ENCODE data around the gene ROS1. TPM values are rescaled to one million over a fixed set of nuclear protein-coding genes. Genes with fewer than 3 reads are reported as not detected.

Gene ROS1
- total and polyA plus RNA-seq, 5 donors: 0.02 to 0.14 (median 0.06) TPM

- DNase-seq (no peak), ATAC-seq (no peak)
- Histone ChIP-seq H3K4me1 (ENCODE audit: control insufficient read depth, insufficient read depth, low read length) (no peaks in the 10 kb centered on the region), H3K27me3 (ENCODE audit: control insufficient read depth, insufficient read depth) (no peaks in the 10 kb centered on the region), H3K4me3 (ENCODE audit: low read length) (no peak overlapping the region), H3K9me3 (ENCODE audit: control insufficient read depth, low read length) (no peaks in the 10 kb centered on the region), H3K27ac (ENCODE audit: low read length) (no peak overlapping the region)
- WGBS: 75% methylated on average over 3 of the region's 3 CpGs
- intact Hi-C loops (cut with DNase I): no loop called here
Measured at GRCh38 chr6:117309069-117309468, 116.7 kb downstream of the ROS1 start.

GRCh38 chr6:117307655-117308054 is 118.1 kb downstream of the ROS1 start:
- ATAC-seq (no peak), DNase-seq (no peak)
- Histone ChIP-seq H3K9me3 (ENCODE audit: control insufficient read depth, low read length) (no peaks in the 10 kb centered on the region), H3K4me3 (ENCODE audit: low read length) (no peak overlapping the region), H3K27me3 (ENCODE audit: control insufficient read depth, insufficient read depth) (no peaks in the 10 kb centered on the region), H3K4me1 (ENCODE audit: control insufficient read depth, insufficient read depth, low read length) (no peaks in the 10 kb centered on the region), H3K27ac (ENCODE audit: low read length) (no peak overlapping the region)
- intact Hi-C loops (cut with DNase I): no loop called here
- WGBS: 93% methylated on average over 3 of the region's 3 CpGs

- ATAC-seq (no peak), DNase-seq (no peak)
- WGBS: 71% methylated on average over 3 of the region's 3 CpGs
Measured at GRCh38 chr6:117306227-117306790, 119.4 kb downstream of the ROS1 start.

GRCh38 chr6:117304446-117304845 is 121.3 kb downstream of the ROS1 start:
- intact Hi-C loops (cut with DNase I): no loop called here
- Histone ChIP-seq H3K27me3 (ENCODE audit: control insufficient read depth, insufficient read depth) (no peaks in the 10 kb centered on the region), H3K9me3 (ENCODE audit: control insufficient read depth, low read length) (no peaks in the 10 kb centered on the region), H3K4me3 (ENCODE audit: low read length) (no peak overlapping the region), H3K27ac (ENCODE audit: low read length) (no peak overlapping the region), H3K4me1 (ENCODE audit: control insufficient read depth, insufficient read depth, low read length) (no peaks in the 10 kb centered on the region)
- WGBS: 82% methylated on average over 2 of the region's 2 CpGs
- DNase-seq: no peak
- no peak for ATAC-seq

More at GRCh38 chr6:117306227-117306790, 119.4 kb downstream of the ROS1 start:
- Histone ChIP-seq H3K9me3 (ENCODE audit: control insufficient read depth, low read length) (no peaks in the 10 kb centered on the region), H3K4me3 (ENCODE audit: low read length) (no peak overlapping the region), H3K27ac (ENCODE audit: low read length) (no peak overlapping the region), H3K4me1 (ENCODE audit: control insufficient read depth, insufficient read depth, low read length) (no peaks in the 10 kb centered on the region), H3K27me3 (ENCODE audit: control insufficient read depth, insufficient read depth) (no peaks in the 10 kb centered on the region)
- intact Hi-C loops (cut with DNase I): no loop called here

- no peaks in the 10 kb centered on the region for H3K4me1 ChIP-seq (ENCODE audit: control insufficient read depth, insufficient read depth, low read length)
- no peak for DNase-seq
- no peaks in the 10 kb centered on the region for H3K27me3 ChIP-seq (ENCODE audit: control insufficient read depth, insufficient read depth)
- H3K9me3 ChIP-seq (ENCODE audit: control insufficient read depth, low read length): no peaks in the 10 kb centered on the region
- no peak overlapping the region for H3K27ac ChIP-seq (ENCODE audit: low read length)
- no peak overlapping the region for H3K4me3 ChIP-seq (ENCODE audit: low read length)
- intact Hi-C loops (cut with DNase I): no loop called here
- ATAC-seq: no peak
- 56% methylated on average over 3 of the region's 3 CpGs for WGBS
Measured at GRCh38 chr6:117303323-117303722, 122.4 kb downstream of the ROS1 start.

GRCh38 chr6:117298941-117299340 is 126.8 kb downstream of the ROS1 start:
- no peak for ATAC-seq
- no peak overlapping the region for H3K27ac ChIP-seq (ENCODE audit: low read length)
- 88% methylated on average over 3 of the region's 3 CpGs for WGBS
- intact Hi-C loops (cut with DNase I): no loop called here
- no peaks in the 10 kb centered on the region for H3K4me1 ChIP-seq (ENCODE audit: control insufficient read depth, insufficient read depth, low read length)
- no peak overlapping the region for H3K4me3 ChIP-seq (ENCODE audit: low read length)
- no peak for DNase-seq
- no peaks in the 10 kb centered on the region for H3K27me3 ChIP-seq (ENCODE audit: control insufficient read depth, insufficient read depth)
- no peaks in the 10 kb centered on the region for H3K9me3 ChIP-seq (ENCODE audit: control insufficient read depth, low read length)

- Histone ChIP-seq H3K4me3 (ENCODE audit: low read length) (no peak overlapping the region), H3K4me1 (ENCODE audit: control insufficient read depth, insufficient read depth, low read length) (no peaks in the 10 kb centered on the region), H3K27me3 (ENCODE audit: control insufficient read depth, insufficient read depth) (no peaks in the 10 kb centered on the region), H3K9me3 (ENCODE audit: control insufficient read depth, low read length) (no peaks in the 10 kb centered on the region), H3K27ac (ENCODE audit: low read length) (no peak overlapping the region)
- intact Hi-C loops (cut with DNase I): no loop called here
- no peak for ATAC-seq
- DNase-seq: no peak
- 40% methylated on average over 3 of the region's 3 CpGs for WGBS
Measured at GRCh38 chr6:117290173-117290846, 135.4 kb downstream of the ROS1 start.

GRCh38 chr6:117288083-117288715 is 137.5 kb downstream of the ROS1 start:
- 46% methylated on average over 3 of the region's 3 CpGs for WGBS
- no peak overlapping the region for H3K4me3 ChIP-seq (ENCODE audit: low read length)
- ATAC-seq: no peak

GRCh38 chr6:117280922-117281321 is 144.8 kb downstream of the ROS1 start:
- intact Hi-C loops (cut with DNase I): no loop called here
- Histone ChIP-seq H3K27ac (ENCODE audit: low read length) (no peak overlapping the region), H3K9me3 (ENCODE audit: control insufficient read depth, low read length) (no peaks in the 10 kb centered on the region), H3K4me1 (ENCODE audit: control insufficient read depth, insufficient read depth, low read length) (no peaks in the 10 kb centered on the region), H3K27me3 (ENCODE audit: control insufficient read depth, insufficient read depth) (peaks cover 4% of the 10 kb centered on the region), H3K4me3 (ENCODE audit: low read length) (no peak overlapping the region)
- ATAC-seq (no peak), DNase-seq (no peak)
- WGBS: 71% methylated on average over 3 of the region's 3 CpGs

More at GRCh38 chr6:117288083-117288715, 137.5 kb downstream of the ROS1 start:
- H3K27ac ChIP-seq (ENCODE audit: low read length): no peak overlapping the region
- no peak for DNase-seq
- H3K27me3 ChIP-seq (ENCODE audit: control insufficient read depth, insufficient read depth): no peaks in the 10 kb centered on the region
- intact Hi-C loops (cut with DNase I): no loop called here
- no peaks in the 10 kb centered on the region for H3K9me3 ChIP-seq (ENCODE audit: control insufficient read depth, low read length)
- no peaks in the 10 kb centered on the region for H3K4me1 ChIP-seq (ENCODE audit: control insufficient read depth, insufficient read depth, low read length)

GRCh38 chr6:117276778-117277316 is 148.9 kb downstream of the ROS1 start:
- peaks cover 7% of the 10 kb centered on the region for H3K27me3 ChIP-seq (ENCODE audit: control insufficient read depth, insufficient read depth)
- H3K4me1 ChIP-seq (ENCODE audit: control insufficient read depth, insufficient read depth, low read length): no peaks in the 10 kb centered on the region
- no peak overlapping the region for H3K27ac ChIP-seq (ENCODE audit: low read length)
- intact Hi-C loops (cut with DNase I): no loop called here
- no peak for DNase-seq
- no peaks in the 10 kb centered on the region for H3K9me3 ChIP-seq (ENCODE audit: control insufficient read depth, low read length)
- H3K4me3 ChIP-seq (ENCODE audit: low read length): no peak overlapping the region
- ATAC-seq: no peak
- WGBS: 79% methylated on average over 10 of the region's 10 CpGs

GRCh38 chr6:117275711-117276110 is 150.0 kb downstream of the ROS1 start:
- Histone ChIP-seq H3K4me3 (ENCODE audit: low read length) (no peak overlapping the region), H3K27me3 (ENCODE audit: control insufficient read depth, insufficient read depth) (peaks cover 7% of the 10 kb centered on the region), H3K4me1 (ENCODE audit: control insufficient read depth, insufficient read depth, low read length) (no peaks in the 10 kb centered on the region), H3K27ac (ENCODE audit: low read length) (no peak overlapping the region), H3K9me3 (ENCODE audit: control insufficient read depth, low read length) (no peaks in the 10 kb centered on the region)
- ATAC-seq (no peak), DNase-seq (no peak)
- intact Hi-C loops (cut with DNase I): no loop called here
- 52% methylated on average over 5 of the region's 5 CpGs for WGBS
